ES-I3 (cell line): ENCODE results near the gene MESD.

ENCODE experiments used
- H3K36me3 ChIP-seq: 2 replicates; pipeline ENCODE4 v1.6.1; 2013; ENCODE audit warnings: mild to moderate bottlenecking, low read length, control low read depth, moderate library complexity; ENCODE audit not compliant: insufficient read depth
- H3K4me1 ChIP-seq: 2 replicates; pipeline ENCODE4 v1.6.1; 2013; ENCODE audit warnings: mild to moderate bottlenecking, control low read depth, low read length; ENCODE audit not compliant: insufficient read depth
- H3K9ac ChIP-seq: 2 replicates; pipeline ENCODE4 v1.6.1; 2013; ENCODE audit warnings: low read depth, mild to moderate bottlenecking, low read length, moderate library complexity
- H3K9me3 ChIP-seq: 2 replicates; pipeline ENCODE4 v1.6.1; 2013; ENCODE audit warnings: mild to moderate bottlenecking, low read length, moderate library complexity; ENCODE audit not compliant: control insufficient read depth, insufficient read depth

Gene MESD

GRCh38 chr15:80990955-80991354 lies 1.3 kb upstream of the MESD start:
- peaks cover 17% of the 10 kb centered on the region for H3K4me1 ChIP-seq
- no peaks in the 10 kb centered on the region for H3K9me3 ChIP-seq
- H3K9ac ChIP-seq = no peak overlapping the region
- no peaks in the 10 kb centered on the region for H3K36me3 ChIP-seq

DNA sequence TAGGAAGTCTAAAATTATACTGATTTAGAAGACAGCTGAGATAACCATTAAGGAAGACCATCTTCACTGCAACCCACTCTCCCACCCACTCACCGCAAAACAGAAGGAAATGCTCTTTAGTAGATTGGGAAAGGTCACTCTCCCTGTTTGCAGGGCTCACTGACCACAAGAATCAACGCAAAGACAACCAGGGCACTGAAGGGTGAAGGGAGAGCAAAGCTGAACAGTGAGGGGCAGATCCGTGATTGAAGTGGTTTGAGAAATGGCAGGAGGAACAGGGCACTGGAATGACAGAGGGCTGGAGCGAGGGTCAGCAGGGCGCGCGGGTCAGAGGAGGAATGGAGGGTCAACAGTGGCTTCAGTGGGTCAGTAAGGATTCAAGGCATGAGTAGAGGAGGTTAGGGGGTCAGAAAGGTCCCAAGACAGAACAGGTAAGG lies 520 bp downstream of the MESD start:
- Histone ChIP-seq H3K36me3 (no peaks in the 10 kb centered on the region), H3K9ac (peak overlapping the region; percentile 99), H3K9me3 (no peaks in the 10 kb centered on the region), H3K4me1 (peaks cover 26% of the 10 kb centered on the region)

DNA sequence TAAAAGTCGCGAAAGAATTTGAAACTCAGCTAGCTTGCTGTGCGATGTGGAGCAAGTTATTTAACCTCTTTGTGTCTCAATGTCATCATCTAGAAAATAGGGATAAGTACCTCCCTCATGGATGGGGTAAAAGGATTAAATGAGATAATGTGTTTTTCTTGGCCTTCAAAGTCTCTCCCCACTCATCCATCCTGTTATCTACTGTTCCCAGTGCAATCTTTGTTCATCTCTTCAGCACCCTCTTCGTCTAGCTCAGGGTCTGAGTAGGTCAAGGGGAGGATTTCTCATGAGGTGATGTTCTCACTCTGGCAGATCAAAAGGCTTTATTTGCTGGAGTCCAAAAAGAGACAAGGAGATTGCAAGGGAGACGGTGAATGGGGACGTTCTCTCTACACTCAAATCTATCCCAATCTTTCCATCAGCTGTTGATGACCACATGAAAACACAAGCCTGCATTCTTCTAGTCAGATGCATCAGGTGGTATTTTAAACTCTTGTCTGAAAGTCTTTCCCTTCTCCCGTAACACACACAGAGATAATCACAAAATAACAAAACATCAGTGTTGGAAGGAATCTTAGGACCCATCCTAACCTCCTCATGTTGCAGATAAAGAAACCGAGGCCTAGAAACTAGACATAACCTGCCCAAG lies 1.3 kb downstream of the MESD start:
- peaks cover 26% of the 10 kb centered on the region for H3K4me1 ChIP-seq
- peak overlapping the region; percentile 99 for H3K9ac ChIP-seq
- H3K9me3 ChIP-seq = no peaks in the 10 kb centered on the region
- H3K36me3 ChIP-seq = no peaks in the 10 kb centered on the region

DNA sequence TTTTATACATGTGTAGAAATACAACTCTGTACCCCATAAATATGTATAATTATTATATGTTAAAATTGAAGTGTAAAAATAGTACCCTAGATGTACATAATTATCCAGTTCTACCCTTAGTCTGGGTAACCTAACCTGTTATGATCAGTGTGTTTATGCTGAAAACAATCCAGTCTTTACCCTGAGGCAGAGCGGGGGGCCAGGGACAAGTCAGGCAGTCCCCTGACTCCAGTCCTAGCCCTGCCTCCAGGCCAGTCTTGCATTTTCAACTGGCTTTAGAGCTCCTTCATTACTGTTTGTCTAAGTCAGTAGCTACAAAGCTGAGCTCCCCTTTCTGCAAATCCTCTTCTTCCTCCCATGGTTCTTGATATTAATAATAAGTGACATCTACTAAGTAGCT lies 3.1 kb downstream of the MESD start:
- no peak overlapping the region for H3K9ac ChIP-seq
- no peaks in the 10 kb centered on the region for H3K36me3 ChIP-seq
- H3K9me3 ChIP-seq = no peaks in the 10 kb centered on the region
- peaks cover 26% of the 10 kb centered on the region for H3K4me1 ChIP-seq

DNA sequence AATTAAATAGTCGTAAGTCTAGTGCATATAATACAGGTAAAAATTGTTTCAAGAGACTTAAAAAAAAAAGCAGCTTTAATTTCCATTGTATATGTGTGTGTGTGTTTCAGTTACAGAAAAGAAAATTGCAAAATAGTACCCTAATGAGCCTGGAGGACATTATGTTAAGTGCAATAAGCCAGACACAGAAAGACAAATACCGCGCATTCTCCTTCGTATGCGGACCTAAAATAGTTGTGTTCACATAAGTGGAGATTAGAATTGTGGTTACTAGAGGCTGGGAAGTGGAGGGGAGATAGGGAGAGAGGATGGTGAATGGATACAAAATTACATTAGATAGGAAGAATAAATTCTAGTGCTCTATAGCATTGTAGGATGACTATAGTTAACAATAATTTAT lies 3.6 kb downstream of the MESD start:
- Histone ChIP-seq H3K9ac (no peak overlapping the region), H3K4me1 (peaks cover 21% of the 10 kb centered on the region), H3K9me3 (no peaks in the 10 kb centered on the region), H3K36me3 (no peaks in the 10 kb centered on the region)

GRCh38 chr15:80984856-80985255 lies 4.8 kb downstream of the MESD start:
- H3K36me3 ChIP-seq = peaks cover 7% of the 10 kb centered on the region; the same call in 1 of the 2 replicates
- H3K9ac ChIP-seq = no peak overlapping the region
- H3K9me3 ChIP-seq = no peaks in the 10 kb centered on the region
- H3K4me1 ChIP-seq = peaks cover 19% of the 10 kb centered on the region; the same call in 1 of the 2 replicates

- Histone ChIP-seq H3K4me1 (peaks cover 26% of the 10 kb centered on the region), H3K9me3 (no peaks in the 10 kb centered on the region), H3K36me3 (peaks cover 11% of the 10 kb centered on the region; the same call in 1 of the 2 replicates), H3K9ac (no peak overlapping the region)
Observed at GRCh38 chr15:80982839-80983238, 6.8 kb downstream of the MESD start.

DNA sequence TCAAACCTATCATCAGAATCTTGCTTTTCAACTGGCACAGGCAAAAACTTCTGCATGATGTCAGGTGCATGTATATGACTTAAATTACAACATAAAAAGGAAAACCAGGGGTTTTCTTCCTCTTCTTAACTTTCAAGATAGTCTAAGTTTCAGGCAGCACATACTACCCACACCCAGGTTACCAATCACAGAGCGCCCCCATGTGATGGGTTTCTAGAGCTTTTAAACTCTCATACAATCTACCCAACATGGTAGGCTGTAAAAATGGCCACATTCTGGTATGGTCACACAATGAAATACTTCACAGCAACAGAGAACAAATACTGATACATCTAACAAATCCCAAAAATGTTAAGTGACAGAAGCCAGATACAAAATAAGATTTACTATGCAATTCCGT lies 7.4 kb downstream of the MESD start:
- H3K9ac ChIP-seq = no peak overlapping the region
- H3K9me3 ChIP-seq = no peaks in the 10 kb centered on the region
- H3K36me3 ChIP-seq = peaks cover 11% of the 10 kb centered on the region; the same call in 1 of the 2 replicates
- H3K4me1 ChIP-seq = peaks cover 31% of the 10 kb centered on the region

DNA sequence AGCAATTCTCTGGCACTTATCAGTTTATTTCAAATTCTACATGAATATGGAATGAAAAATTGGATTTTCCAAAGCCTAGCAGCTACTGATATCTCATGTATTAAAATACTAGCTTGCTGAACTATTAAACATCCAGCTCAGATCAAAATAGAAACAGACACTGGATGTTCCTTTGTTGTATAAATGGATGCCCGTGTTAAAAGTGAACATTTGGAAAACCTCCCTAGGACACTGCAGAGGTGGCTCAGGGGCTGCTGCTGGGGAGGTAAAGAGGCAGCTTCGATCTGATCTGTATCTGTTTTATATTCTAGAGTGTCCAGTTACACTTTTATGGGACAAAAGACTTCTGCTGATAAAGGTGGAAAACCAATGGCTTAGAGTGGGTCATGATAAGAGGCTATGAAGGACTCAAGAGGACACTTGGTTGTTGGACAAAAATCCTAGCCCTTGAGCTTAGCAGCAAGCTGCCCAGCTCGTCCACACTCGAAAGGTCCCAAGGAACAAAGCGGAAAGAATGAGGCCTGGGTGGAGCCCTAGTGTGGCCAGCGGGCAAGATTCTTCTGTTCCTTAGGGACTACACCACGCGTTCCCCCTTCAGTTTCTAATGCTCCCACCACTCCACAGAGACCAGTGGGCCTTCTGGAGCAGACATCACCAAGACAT lies 9.9 kb downstream of the MESD start:
- H3K4me1 ChIP-seq = peaks cover 20% of the 10 kb centered on the region
- H3K9ac ChIP-seq = no peak overlapping the region
- H3K36me3 ChIP-seq = peaks cover 11% of the 10 kb centered on the region; the same call in 1 of the 2 replicates
- no peaks in the 10 kb centered on the region for H3K9me3 ChIP-seq

DNA sequence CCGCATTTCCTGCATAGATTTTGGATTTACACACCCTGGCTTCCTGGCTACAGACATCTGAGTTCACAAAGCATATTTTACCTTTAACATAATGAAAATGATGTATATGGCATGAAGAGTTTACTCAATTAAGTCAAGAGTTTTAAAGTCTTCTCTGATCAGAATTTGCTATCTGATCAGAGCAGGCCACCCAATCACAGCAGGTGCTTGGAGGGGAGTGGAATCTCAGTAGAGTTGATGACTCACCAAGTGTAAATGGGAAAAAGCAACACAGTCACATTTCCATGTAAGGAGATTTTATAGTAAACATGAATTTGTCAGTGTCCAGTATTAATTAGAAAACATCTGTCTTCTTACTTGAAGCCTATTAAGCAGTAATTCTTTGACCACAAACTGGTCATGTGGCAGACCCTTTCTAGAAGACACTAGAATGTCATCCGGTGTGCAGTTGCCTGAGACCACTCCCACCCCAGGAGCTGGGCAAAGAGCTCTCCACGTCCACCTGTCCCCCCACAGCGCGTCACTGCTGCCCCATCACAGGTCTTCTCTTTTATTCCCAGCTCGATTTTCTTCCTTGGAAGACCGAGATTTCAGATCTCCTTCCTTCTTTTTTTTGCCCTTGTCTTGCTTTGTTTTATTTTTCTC lies 10.8 kb downstream of the MESD start:
- H3K4me1 ChIP-seq = peaks cover 20% of the 10 kb centered on the region
- peaks cover 11% of the 10 kb centered on the region; the same call in 1 of the 2 replicates for H3K36me3 ChIP-seq
- no peak overlapping the region for H3K9ac ChIP-seq
- H3K9me3 ChIP-seq = no peaks in the 10 kb centered on the region

DNA sequence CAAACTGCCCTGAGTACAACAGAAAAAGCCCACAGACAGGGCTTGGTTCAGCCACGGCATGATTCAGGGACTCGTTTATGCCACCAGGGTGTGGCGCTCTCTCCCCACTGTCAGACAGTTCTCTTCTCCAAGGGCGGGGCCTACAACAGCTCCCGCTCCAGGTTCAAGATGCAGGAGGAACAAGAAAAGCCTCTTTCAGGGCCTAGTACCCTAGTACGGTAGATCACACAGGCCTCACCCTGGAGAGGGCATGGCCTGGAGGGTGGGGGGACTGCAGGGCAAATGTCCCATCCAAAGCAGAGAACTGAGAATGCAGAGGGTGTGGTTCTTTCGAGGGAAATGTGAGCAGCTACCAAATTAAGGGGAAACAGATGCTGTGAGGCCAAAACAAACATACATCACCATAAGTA lies 12.0 kb downstream of the MESD start:
- Histone ChIP-seq H3K36me3 (peaks cover 11% of the 10 kb centered on the region; the same call in 1 of the 2 replicates), H3K9ac (no peak overlapping the region), H3K4me1 (peaks cover 20% of the 10 kb centered on the region), H3K9me3 (no peaks in the 10 kb centered on the region)

DNA sequence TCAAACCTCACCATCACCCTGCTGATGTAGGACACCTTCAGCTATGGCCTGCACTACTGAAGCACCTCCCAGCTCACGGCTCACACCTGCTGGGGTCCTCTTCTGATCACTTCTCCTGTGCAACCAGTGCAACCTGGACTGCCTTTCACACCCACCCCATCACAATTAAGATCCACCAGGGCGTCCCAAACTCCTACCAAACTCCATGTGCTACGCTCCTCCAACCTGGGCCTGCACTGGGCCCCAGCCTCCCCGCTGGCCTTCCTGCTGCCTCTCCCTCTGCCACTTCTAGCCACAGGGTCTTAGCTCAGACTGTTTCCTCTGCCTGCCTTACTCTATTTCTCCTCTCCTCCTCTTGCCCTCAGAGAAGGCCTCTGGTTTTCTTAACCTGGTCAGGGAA lies 12.8 kb downstream of the MESD start:
- no peaks in the 10 kb centered on the region for H3K9me3 ChIP-seq
- peaks cover 11% of the 10 kb centered on the region; the same call in 1 of the 2 replicates for H3K36me3 ChIP-seq
- H3K4me1 ChIP-seq = peaks cover 20% of the 10 kb centered on the region
- no peak overlapping the region for H3K9ac ChIP-seq

GRCh38 chr15:80974914-80975313 lies 14.7 kb downstream of the MESD start:
- Histone ChIP-seq H3K9ac (no peak overlapping the region), H3K36me3 (peaks cover 5% of the 10 kb centered on the region; the same call in 1 of the 2 replicates), H3K4me1 (peaks cover 25% of the 10 kb centered on the region), H3K9me3 (no peaks in the 10 kb centered on the region)

DNA sequence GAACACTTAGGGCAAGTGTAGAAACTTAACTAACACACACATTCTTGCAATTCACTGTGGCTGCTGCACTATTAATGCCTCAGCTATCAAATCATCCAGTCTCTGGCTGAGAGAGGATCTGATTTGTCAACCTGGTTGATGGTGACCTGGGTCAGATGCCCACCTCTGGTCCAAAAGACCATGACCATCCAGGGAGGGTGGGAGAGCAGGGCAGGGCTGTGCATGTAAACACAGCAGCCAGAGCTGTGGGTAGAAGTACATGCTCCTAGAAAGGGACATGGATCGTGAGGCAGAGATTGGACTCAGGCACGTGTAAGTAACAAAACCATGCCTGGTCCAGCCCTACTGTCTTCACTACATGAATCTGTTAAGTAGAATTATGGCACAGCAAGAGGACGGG lies 17.3 kb downstream of the MESD start:
- peaks cover 3% of the 10 kb centered on the region; the same call in 1 of the 2 replicates for H3K36me3 ChIP-seq
- H3K9ac ChIP-seq = no peak overlapping the region
- peaks cover 21% of the 10 kb centered on the region for H3K4me1 ChIP-seq
- no peaks in the 10 kb centered on the region for H3K9me3 ChIP-seq

- Histone ChIP-seq H3K9ac (no peak overlapping the region), H3K9me3 (no peaks in the 10 kb centered on the region), H3K4me1 (peaks cover 28% of the 10 kb centered on the region), H3K36me3 (peaks cover 3% of the 10 kb centered on the region; the same call in 1 of the 2 replicates)
Observed at GRCh38 chr15:80971143-80971542, 18.5 kb downstream of the MESD start.
